Left ventricle myocardium inferior (tissue), 1 donor: ENCODE data around the gene GMNC. TPM values are rescaled to one million over a fixed set of nuclear protein-coding genes. Genes with fewer than 3 reads are reported as not detected.

Experiments used
- DNase-seq: peaks from one replicate; pipeline ENCODE4 v3.0.0-alpha.2; 2020
- H3K27ac ChIP-seq: fragments of 200-600 bp; replicated peaks from 2 replicates; pipeline ENCODE4 v1.8.0; 2021
- H3K27me3 ChIP-seq: fragments of 200-600 bp; 2 replicates; pipeline ENCODE4 v1.8.0; 2021; ENCODE audit warnings: low read depth
- H3K36me3 ChIP-seq: fragments of 200-600 bp; 2 replicates; pipeline ENCODE4 v1.8.0; 2021
- H3K4me1 ChIP-seq: fragments of 200-600 bp; 2 replicates; pipeline ENCODE4 v1.8.0; 2021
- H3K4me3 ChIP-seq: fragments of 200-600 bp; 2 replicates; pipeline ENCODE4 v1.8.0; 2021; ENCODE audit warnings: mild to moderate bottlenecking, moderate library complexity
- H3K9me3 ChIP-seq: fragments of 200-600 bp; replicated peaks from 2 replicates; pipeline ENCODE4 v1.8.0; 2021
- intact Hi-C: fragments of 100-400 bp; cut with micrococcal nuclease; formaldehyde crosslinking; loops from one replicate; pipeline ENCODE4 v1.11.0; 2022
- total RNA-seq: library from RNA; stranded (reverse); fragmentation: NEBNext Ultra II Directional; extraction: Animal tissue kit (Norgen Biotek cat#: 25700); gene quantifications from one replicate; pipeline ENCODE4 v1.2.1, GENCODE V29; 2021
- TF ChIP-seq, protein P1 (sequence below): fragments of 200-600 bp; IDR thresholded peaks from 2 replicates; pipeline ENCODE4 v1.8.0; 2021; ENCODE audit warnings: antibody characterized with exemption, mild to moderate bottlenecking, borderline replicate concordance
- donor health status: DM: no; HTN: yes; CAD: no; lungs with severe emphysema.

The GMNC gene
- total RNA-seq, 1 donor from 2014 or later: 2.2 TPM

DNA sequence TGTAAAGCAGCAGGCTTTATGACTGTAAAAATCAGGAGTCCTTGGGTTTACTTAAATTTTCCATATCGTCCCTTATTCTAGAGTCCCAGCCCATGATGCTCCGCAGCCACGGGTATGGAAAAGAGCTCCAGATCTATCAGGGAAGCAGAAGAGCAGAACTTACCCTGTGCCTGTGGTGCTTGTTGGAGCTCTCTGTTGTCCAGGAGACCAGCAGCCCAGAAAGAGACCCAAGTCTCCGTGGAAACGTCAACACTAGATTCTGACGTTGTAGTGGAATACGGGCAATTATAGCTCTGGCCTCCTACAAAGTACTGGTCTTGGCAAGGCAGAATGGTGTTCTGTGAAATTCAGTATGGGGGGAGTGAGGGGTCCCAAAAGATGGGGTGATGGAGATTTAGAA, 2.0 kb downstream of the GMNC start:
- Histone ChIP-seq H3K4me1 (peaks cover 25% of the 10 kb centered on the region), H3K9me3 (peaks cover 2% of the 10 kb centered on the region), H3K36me3 (no peaks in the 10 kb centered on the region), H3K27me3 (no peaks in the 10 kb centered on the region), H3K4me3 (no peak overlapping the region), H3K27ac (no peak overlapping the region)
- TF ChIP-seq, protein P1, sequence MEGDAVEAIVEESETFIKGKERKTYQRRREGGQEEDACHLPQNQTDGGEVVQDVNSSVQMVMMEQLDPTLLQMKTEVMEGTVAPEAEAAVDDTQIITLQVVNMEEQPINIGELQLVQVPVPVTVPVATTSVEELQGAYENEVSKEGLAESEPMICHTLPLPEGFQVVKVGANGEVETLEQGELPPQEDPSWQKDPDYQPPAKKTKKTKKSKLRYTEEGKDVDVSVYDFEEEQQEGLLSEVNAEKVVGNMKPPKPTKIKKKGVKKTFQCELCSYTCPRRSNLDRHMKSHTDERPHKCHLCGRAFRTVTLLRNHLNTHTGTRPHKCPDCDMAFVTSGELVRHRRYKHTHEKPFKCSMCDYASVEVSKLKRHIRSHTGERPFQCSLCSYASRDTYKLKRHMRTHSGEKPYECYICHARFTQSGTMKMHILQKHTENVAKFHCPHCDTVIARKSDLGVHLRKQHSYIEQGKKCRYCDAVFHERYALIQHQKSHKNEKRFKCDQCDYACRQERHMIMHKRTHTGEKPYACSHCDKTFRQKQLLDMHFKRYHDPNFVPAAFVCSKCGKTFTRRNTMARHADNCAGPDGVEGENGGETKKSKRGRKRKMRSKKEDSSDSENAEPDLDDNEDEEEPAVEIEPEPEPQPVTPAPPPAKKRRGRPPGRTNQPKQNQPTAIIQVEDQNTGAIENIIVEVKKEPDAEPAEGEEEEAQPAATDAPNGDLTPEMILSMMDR: no peak
- intact Hi-C loops: no loop called here
- DNase-seq: no peak

DNA sequence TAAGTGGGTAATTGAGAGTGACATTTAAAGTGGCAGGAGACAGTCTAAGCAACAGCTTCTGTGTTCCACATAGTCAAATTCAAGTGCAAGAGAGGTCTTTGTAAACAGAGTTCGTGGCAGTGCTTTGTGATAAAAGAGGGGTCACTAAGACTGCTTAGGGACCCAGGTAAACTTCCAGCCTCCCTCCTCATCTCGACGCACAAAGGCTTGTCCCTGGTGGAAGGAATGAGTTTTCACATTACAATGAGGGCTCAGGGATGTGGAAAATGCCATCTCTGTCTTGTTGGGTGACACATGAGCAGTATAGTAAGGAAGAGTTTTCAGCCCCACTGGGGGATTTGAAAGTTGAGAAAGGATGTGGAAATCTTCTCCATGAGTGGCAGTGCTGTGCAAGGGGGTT, 7.3 kb downstream of the GMNC start:
- Histone ChIP-seq H3K27me3 (no peaks in the 10 kb centered on the region), H3K27ac (no peak overlapping the region), H3K4me3 (no peak overlapping the region), H3K36me3 (no peaks in the 10 kb centered on the region), H3K4me1 (no peaks in the 10 kb centered on the region), H3K9me3 (peaks cover 5% of the 10 kb centered on the region)
- TF ChIP-seq, protein P1: no peak
- intact Hi-C loops: no loop called here
- DNase-seq: no peak

DNA sequence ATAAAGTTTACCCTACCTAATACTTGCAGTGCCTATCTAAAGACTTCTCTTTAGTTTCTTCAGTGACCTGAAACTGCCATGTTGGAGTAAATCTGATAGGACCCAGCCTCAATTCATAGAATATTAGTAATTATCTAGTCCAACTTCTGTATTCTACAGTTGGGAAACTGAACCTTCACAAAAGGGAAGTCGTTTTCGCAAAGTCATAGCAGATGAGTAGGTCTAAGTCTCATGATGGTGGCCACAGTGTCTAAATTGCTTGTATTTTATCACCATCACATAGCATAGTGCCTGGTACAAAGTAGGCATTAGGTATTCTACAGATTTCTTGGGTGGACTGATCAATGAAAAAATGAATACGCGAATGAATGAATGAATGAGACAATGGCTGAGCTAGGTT, 8.4 kb downstream of the GMNC start:
- Histone ChIP-seq H3K27me3 (no peaks in the 10 kb centered on the region), H3K27ac (no peak overlapping the region), H3K4me1 (no peaks in the 10 kb centered on the region), H3K9me3 (peaks cover 5% of the 10 kb centered on the region), H3K36me3 (no peaks in the 10 kb centered on the region), H3K4me3 (no peak overlapping the region)
- intact Hi-C loops: no loop called here
- TF ChIP-seq, protein P1: no peak
- no peak for DNase-seq

DNA sequence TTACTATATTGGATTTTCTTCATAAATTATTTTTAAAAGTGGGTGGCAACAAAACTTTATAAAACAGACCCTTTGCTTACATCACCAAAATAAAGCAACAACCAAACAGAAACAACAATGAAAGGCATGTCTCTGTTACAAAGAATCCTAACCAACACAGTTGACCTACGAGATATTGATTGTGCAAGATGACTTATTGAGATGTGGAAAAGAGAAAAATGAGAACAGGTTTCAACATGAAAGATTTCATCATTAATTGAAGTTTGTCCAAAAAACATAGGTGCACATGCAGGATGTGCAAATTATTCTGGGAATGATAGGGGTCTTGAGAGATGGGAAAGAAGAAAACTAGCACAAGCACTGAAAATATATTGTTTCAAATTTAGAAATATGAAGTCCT, 9.0 kb downstream of the GMNC start:
- no peak overlapping the region for H3K4me3 ChIP-seq
- no peaks in the 10 kb centered on the region for H3K36me3 ChIP-seq
- intact Hi-C loops: no loop called here
- TF ChIP-seq, protein P1: no peak
- no peak overlapping the region for H3K27ac ChIP-seq
- no peak for DNase-seq
- H3K27me3 ChIP-seq: no peaks in the 10 kb centered on the region
- peaks cover 5% of the 10 kb centered on the region for H3K9me3 ChIP-seq
- H3K4me1 ChIP-seq: no peaks in the 10 kb centered on the region

DNA sequence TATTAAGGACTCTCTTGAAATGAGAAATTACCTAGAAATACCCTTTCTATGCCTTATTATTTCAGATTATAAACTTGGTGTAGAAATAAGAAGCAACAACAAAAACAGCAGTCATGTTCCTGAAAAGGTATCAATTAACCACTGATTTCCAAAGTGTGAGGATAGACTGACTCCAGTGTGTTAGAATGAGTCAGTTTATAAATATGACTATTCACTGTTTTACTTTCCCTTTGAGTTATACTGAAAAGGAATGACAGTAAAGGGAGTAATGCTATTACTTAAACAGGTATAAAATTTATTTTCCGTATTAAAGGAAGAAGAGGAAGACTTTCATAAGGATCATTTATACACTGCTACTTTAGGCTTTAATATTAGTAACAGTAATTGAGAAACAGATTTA, 12.9 kb downstream of the GMNC start:
- H3K4me1 ChIP-seq: no peaks in the 10 kb centered on the region
- no peak overlapping the region for H3K4me3 ChIP-seq
- no peaks in the 10 kb centered on the region for H3K27me3 ChIP-seq
- H3K27ac ChIP-seq: no peak overlapping the region
- intact Hi-C loops: no loop called here
- H3K36me3 ChIP-seq: no peaks in the 10 kb centered on the region
- DNase-seq: no peak
- H3K9me3 ChIP-seq: no peaks in the 10 kb centered on the region
- TF ChIP-seq, protein P1: no peak

DNA sequence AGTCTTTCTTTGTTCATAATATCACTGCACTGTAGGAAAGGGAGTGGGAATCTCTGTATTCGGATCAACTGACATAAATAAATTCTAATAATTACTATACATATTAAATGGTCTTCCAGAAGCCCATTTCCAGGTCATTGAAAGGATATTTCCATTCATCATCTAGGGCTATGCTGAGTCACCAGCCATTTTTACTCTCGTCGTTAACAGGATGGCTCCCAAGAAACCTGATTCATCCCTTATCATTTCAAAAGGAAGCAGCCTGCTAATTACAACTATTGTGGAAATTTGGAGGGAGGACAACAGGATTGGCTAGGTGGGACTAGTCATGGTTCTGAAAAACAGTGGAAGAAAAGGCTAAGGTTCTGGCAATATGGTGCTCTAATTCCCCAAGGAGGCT, 13.6 kb downstream of the GMNC start:
- Histone ChIP-seq H3K4me1 (no peaks in the 10 kb centered on the region), H3K36me3 (no peaks in the 10 kb centered on the region), H3K27me3 (no peaks in the 10 kb centered on the region), H3K27ac (no peak overlapping the region), H3K4me3 (no peak overlapping the region), H3K9me3 (no peaks in the 10 kb centered on the region)
- intact Hi-C loops: no loop called here
- no peak for DNase-seq
- TF ChIP-seq, protein P1: no peak
